ENCODE measurements around the gene ANO10. TPM values are rescaled to one million over a fixed set of nuclear protein-coding genes. Genes with fewer than 3 reads are reported as not detected.

The ANO10 gene
- total RNA-seq, 1 donor from 2014 or later, result 45.4 TPM

DNA sequence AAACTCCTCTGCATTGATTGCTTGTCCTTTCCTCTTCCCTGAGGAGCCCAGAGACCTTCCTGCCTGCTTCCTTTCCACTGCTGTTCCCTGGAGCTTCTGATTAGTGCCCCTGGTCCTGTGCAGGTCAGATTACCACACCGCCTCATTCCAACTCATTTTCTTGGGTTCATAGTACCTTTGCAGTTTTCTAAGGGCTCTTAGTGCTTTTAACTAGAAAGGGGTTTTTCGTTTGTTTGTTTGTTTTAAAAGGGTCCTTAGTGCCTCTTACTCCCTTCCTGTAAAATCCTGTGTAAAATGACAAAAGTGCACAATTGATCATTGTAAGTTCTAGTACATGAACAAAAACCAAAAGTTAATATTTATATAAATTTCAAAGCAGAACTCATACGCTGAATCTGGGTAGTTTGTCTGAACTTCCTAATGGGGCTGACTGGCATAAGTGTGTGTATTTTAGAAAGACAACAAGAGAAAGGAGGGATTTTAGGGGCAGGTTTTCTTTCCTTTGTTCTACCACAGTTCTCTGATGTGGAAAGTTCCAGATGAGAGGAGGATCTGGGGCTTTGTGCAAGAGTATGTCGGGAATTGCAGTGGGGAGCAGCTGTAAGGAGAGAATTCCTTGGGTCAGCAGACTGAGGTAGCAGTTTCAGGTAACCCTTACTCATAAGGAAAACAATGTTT lies 304.9 kb downstream of the ANO10 start:
- no peak overlapping the region for H3K4me2 ChIP-seq (ENCODE audit: low read length)
- H3K36me3 ChIP-seq (ENCODE audit: insufficient read depth, low read length), result no peaks in the 10 kb centered on the region
- no peak overlapping the region for H2AFZ ChIP-seq (ENCODE audit: low read depth, low read length)
- no peak overlapping the region for H3K4me3 ChIP-seq (ENCODE audit: insufficient read depth, low read depth, low read length)
- peak; percentile 16 for DNase-seq (ENCODE audit: low read depth)
- no peak for FAIRE-seq
- Mint-ChIP-seq H3K4me3 (ENCODE audit: unreplicated experiment) (no peak overlapping the region), H3K4me1 (ENCODE audit: low read depth, unreplicated experiment) (peaks cover 16% of the 10 kb centered on the region), H3K36me3 (ENCODE audit: low read depth, unreplicated experiment) (peaks cover 3% of the 10 kb centered on the region), H3K27ac (ENCODE audit: unreplicated experiment) (peak overlapping the region; percentile 75), H3K27me3 (ENCODE audit: low read depth, unreplicated experiment) (no peaks in the 10 kb centered on the region), H3K9me3 (ENCODE audit: unreplicated experiment) (no peaks in the 10 kb centered on the region)
- peaks cover 4% of the 10 kb centered on the region for H3K4me1 ChIP-seq (ENCODE audit: insufficient read depth, low read length)
- H3K27me3 ChIP-seq (ENCODE audit: insufficient read depth, low read length), result no peaks in the 10 kb centered on the region
- TF ChIP-seq CTCF (IDR thresholded peaks at IDR 0.05; ENCODE audit: insufficient read depth, low read depth, low read length), result no peak
- no peak for TF ChIP-seq EZH2 (IDR thresholded peaks at IDR 0.05; ENCODE audit: insufficient read depth, low read length)
- H3K9ac ChIP-seq (ENCODE audit: low read length), result no peak overlapping the region
- peaks cover 16% of the 10 kb centered on the region for H3K79me2 ChIP-seq (ENCODE audit: insufficient read depth, low read length)
- H3K9me3 ChIP-seq (ENCODE audit: insufficient read depth, low read depth, low read length), result no peaks in the 10 kb centered on the region
- H4K20me1 ChIP-seq (ENCODE audit: insufficient read depth, low read length), result peaks cover 13% of the 10 kb centered on the region
- H3K27ac ChIP-seq (ENCODE audit: low read depth, low read length), result no peak overlapping the region

Other genes starting within 250 kb of the ANO10 start
- gene ABHD5, start 68.9 kb upstream of the ANO10 start, total RNA-seq, result 15.1 and 18.3 TPM in 2 replicates